ENCODE results near the gene NFATC4.

- TF ChIP-seq, protein P1, sequence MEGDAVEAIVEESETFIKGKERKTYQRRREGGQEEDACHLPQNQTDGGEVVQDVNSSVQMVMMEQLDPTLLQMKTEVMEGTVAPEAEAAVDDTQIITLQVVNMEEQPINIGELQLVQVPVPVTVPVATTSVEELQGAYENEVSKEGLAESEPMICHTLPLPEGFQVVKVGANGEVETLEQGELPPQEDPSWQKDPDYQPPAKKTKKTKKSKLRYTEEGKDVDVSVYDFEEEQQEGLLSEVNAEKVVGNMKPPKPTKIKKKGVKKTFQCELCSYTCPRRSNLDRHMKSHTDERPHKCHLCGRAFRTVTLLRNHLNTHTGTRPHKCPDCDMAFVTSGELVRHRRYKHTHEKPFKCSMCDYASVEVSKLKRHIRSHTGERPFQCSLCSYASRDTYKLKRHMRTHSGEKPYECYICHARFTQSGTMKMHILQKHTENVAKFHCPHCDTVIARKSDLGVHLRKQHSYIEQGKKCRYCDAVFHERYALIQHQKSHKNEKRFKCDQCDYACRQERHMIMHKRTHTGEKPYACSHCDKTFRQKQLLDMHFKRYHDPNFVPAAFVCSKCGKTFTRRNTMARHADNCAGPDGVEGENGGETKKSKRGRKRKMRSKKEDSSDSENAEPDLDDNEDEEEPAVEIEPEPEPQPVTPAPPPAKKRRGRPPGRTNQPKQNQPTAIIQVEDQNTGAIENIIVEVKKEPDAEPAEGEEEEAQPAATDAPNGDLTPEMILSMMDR (IDR thresholded peaks at IDR 0.05): no peak
- no peak for TF ChIP-seq POLR2A (IDR thresholded peaks at IDR 0.05)
Measured at GRCh38 chr14:24369463-24369862, 1.5 kb downstream of the NFATC4 start.

All from sigmoid colon (tissue), 3 donors.